Measurements from ENCODE around the gene WDFY4. TPM values are rescaled to one million over a fixed set of nuclear protein-coding genes. Genes with fewer than 3 reads are reported as not detected.

Gene WDFY4
- total RNA-seq, 1 donor from 2014 or later = 0.94 TPM

- DNase-seq = no peak
Measured at GRCh38 chr10:48819783-48820182, 135.1 kb downstream of the WDFY4 start.

- no peak for DNase-seq
Measured at GRCh38 chr10:48820231-48820630, 135.6 kb downstream of the WDFY4 start.

- no peak for DNase-seq
Measured at GRCh38 chr10:48820699-48821098, 136.0 kb downstream of the WDFY4 start.

- no peak for DNase-seq
Measured at GRCh38 chr10:48821111-48821510, 136.4 kb downstream of the WDFY4 start.

GRCh38 chr10:48821692-48822091, 137.0 kb downstream of the WDFY4 start:
- no peak for DNase-seq

GRCh38 chr10:48833674-48834073, 149.0 kb downstream of the WDFY4 start:
- DNase-seq = no peak

- no peak for DNase-seq
Measured at GRCh38 chr10:48834189-48834965, 149.7 kb downstream of the WDFY4 start.

- no peak for DNase-seq
Measured at GRCh38 chr10:48835781-48836180, 151.1 kb downstream of the WDFY4 start.

GRCh38 chr10:48836605-48837004, 151.9 kb downstream of the WDFY4 start:
- no peak for DNase-seq

- no peak for DNase-seq
Measured at GRCh38 chr10:48838834-48839233, 154.2 kb downstream of the WDFY4 start.

- no peak for DNase-seq
Measured at GRCh38 chr10:48839809-48840679, 155.4 kb downstream of the WDFY4 start.

GRCh38 chr10:48842231-48842630, 157.6 kb downstream of the WDFY4 start:
- DNase-seq = no peak

GRCh38 chr10:48843198-48843597, 158.5 kb downstream of the WDFY4 start:
- DNase-seq = no peak

- DNase-seq = no peak
Measured at GRCh38 chr10:48844616-48845015, 159.9 kb downstream of the WDFY4 start.

GRCh38 chr10:48845512-48845911, 160.8 kb downstream of the WDFY4 start:
- no peak for DNase-seq

- no peak for DNase-seq
Measured at GRCh38 chr10:48847691-48848090, 163.0 kb downstream of the WDFY4 start.

- DNase-seq = no peak
Measured at GRCh38 chr10:48856855-48857254, 172.2 kb downstream of the WDFY4 start.

GRCh38 chr10:48872234-48872633, 187.6 kb downstream of the WDFY4 start:
- no peak for DNase-seq

GRCh38 chr10:48878091-48878490, 193.4 kb downstream of the WDFY4 start:
- no peak for DNase-seq

GRCh38 chr10:48879451-48879850, 194.8 kb downstream of the WDFY4 start:
- DNase-seq = no peak

GRCh38 chr10:48880016-48880705, 195.5 kb downstream of the WDFY4 start:
- DNase-seq = no peak

GRCh38 chr10:48881937-48882336, 197.3 kb downstream of the WDFY4 start:
- no peak for DNase-seq

- no peak for DNase-seq
Measured at GRCh38 chr10:48882881-48883280, 198.2 kb downstream of the WDFY4 start.

Data from occipital lobe (tissue), 2 donors.